Neuron (in vitro differentiated cells): Measurements from ENCODE around the gene ENTREP1.

Source experiments
- H2AFZ ChIP-seq: one replicate; pipeline ENCODE4 v1.6.1; 2013; ENCODE audit warnings: low read depth, mild to moderate bottlenecking, inconsistent platforms, low read length, moderate library complexity
- H3K27me3 ChIP-seq: one replicate; pipeline ENCODE4 v1.6.1; 2013; ENCODE audit warnings: low read length; ENCODE audit not compliant: insufficient read depth
- H3K36me3 ChIP-seq: one replicate; pipeline ENCODE4 v1.6.1; 2013; ENCODE audit warnings: low read length; ENCODE audit not compliant: insufficient read depth
- H3K4me1 ChIP-seq: one replicate; pipeline ENCODE4 v1.6.1; 2013; ENCODE audit warnings: low read length; ENCODE audit not compliant: insufficient read depth
- H3K4me3 ChIP-seq: 2 replicates; pipeline ENCODE4 v1.5.1; 2013; ENCODE audit warnings: mild to moderate bottlenecking, low read length, moderate library complexity
- H3K9me3 ChIP-seq: one replicate; pipeline ENCODE4 v1.6.1; 2013; ENCODE audit warnings: low read length

Gene ENTREP1

DNA sequence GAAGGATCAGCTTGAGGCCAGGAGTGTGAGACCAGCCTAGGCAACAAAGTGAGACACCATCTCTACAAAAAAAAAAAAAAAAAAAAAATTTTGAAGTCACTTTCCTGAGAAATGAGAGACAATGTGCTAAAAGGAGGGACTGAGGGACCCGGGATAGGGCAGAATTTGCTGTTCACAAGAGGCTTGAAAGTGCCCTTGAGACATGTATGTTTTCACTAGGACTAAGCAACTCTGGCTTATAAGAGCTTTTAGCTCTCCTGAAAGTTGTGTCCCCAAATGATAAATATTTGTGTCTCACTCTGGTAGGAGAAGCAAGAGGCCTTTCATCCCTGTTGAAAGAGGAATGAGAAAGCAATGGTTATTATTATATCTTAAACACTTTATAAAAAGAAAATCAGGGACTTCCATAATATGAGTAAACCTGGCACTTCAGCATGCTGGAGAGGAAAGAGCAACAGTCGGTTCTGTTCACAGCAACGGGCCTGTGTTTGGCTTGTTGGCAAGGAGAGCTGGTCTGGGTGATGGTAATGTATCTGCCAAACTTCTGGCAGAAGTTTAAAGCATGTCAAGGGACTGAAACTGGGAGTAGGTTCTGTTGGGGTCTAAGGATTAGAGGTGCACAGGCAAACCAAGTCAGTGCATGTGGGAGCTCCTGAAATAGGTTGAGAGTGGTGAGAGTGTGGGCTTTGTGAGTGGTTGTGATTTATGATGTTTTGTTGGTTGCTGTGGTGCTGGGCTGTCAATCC is 32.2 kb downstream of the ENTREP1 start:
- no peaks in the 10 kb centered on the region for H3K36me3 ChIP-seq
- H3K4me3 ChIP-seq, result no peak overlapping the region
- H3K9me3 ChIP-seq, result no peaks in the 10 kb centered on the region

DNA sequence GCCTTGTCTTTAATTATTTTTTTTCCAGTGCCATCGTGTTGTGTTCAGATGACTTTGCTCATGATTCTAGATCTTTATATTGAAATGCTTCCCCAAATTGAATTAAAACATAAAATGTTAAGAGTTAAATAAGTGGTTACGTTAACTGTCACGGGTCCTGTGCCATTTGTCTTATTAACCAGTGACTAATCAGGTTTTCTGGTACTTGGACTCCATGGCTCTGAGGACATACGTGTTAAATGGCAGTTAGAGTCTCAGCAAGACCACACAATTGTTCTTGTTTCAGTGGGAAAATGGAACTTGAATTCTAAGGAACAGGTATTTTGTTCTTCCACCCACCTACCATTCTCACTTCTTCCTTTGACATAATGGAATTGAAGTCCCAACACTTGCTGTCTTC is 32.8 kb downstream of the ENTREP1 start:
- H3K4me1 ChIP-seq, result no peaks in the 10 kb centered on the region
- H3K27me3 ChIP-seq, result no peaks in the 10 kb centered on the region
- H2AFZ ChIP-seq, result no peak overlapping the region
- no peaks in the 10 kb centered on the region for H3K36me3 ChIP-seq
- no peaks in the 10 kb centered on the region for H3K9me3 ChIP-seq
- H3K4me3 ChIP-seq, result no peak overlapping the region

More for the DNA sequence above, 32.2 kb downstream of the ENTREP1 start:
- Histone ChIP-seq H2AFZ (no peak overlapping the region), H3K4me1 (no peaks in the 10 kb centered on the region), H3K27me3 (no peaks in the 10 kb centered on the region)

DNA sequence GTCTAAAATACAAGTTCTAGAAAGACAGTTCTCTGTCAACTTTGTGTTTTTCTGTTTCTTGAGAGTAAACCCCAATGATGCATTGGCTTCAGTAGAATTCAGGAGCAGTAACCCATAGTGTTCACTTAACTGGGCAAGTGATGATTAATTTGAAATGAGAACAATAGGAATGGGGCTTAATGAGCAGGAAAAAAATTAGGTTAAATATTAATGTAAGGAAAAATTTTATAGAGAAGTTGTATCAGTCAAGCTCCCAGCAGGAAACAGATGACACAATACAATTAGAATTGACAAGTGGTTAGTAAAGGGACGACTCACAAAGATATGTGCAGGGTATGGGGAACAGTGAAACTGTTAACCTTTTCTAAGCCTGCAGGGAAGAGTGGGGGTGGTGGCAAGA is 38.2 kb downstream of the ENTREP1 start:
- H3K9me3 ChIP-seq, result no peaks in the 10 kb centered on the region
- H3K4me3 ChIP-seq, result no peak overlapping the region
- no peaks in the 10 kb centered on the region for H3K27me3 ChIP-seq
- H3K4me1 ChIP-seq, result no peaks in the 10 kb centered on the region
- no peak overlapping the region for H2AFZ ChIP-seq
- H3K36me3 ChIP-seq, result no peaks in the 10 kb centered on the region

DNA sequence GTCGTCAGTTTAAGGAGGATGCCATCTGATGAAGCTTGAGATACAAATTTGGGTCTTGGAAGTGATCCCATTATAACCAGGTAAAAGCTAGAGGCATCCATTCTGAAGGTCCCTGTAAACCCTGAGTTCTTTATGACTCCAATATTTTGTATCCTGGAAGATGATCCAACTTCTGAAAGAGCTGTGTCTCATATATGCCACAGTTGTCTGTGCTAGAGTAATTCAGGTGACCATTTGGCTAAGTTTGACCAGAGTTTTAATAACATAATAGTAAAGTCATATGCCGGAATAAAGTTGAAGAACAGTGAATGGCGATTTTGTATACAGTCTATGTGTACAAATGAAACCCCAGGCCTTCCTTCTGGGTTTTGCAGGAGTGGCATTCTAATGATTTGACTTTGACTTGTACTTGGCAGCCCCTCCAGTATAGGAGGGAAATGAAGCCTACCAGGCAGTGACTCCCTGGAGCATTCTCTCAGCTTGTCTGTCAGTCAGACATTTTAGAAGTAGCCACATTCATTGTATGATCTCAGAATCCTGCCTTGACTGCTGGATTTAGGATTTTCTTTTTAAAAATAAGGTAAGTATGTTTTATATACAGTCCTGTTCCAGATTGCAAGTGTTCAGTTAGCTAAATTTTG is 39.6 kb downstream of the ENTREP1 start:
- no peaks in the 10 kb centered on the region for H3K36me3 ChIP-seq
- no peak overlapping the region for H2AFZ ChIP-seq
- no peaks in the 10 kb centered on the region for H3K9me3 ChIP-seq
- H3K4me1 ChIP-seq, result no peaks in the 10 kb centered on the region
- H3K27me3 ChIP-seq, result no peaks in the 10 kb centered on the region
- no peak overlapping the region for H3K4me3 ChIP-seq

DNA sequence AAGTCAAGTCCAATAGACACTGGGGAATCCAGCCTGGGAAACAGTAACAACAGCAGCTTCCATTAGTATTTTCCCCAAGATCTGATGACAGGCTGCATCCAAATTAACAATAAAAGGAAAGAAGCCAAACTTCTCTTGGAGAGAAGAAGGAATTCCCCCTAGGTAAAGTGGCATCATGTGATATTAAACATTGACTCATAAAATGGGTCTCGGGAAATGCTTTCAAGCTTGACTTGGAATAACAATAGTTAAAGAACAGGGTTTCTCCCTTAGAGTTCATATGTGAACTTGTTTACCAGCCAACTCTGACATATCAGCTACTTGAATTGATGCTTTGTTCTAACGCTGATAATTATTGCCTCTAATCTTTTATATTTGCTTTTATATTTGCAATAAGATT is 45.4 kb downstream of the ENTREP1 start:
- Histone ChIP-seq H3K4me3 (no peak overlapping the region), H3K27me3 (no peaks in the 10 kb centered on the region), H3K4me1 (peaks cover 9% of the 10 kb centered on the region), H2AFZ (no peak overlapping the region), H3K36me3 (no peaks in the 10 kb centered on the region), H3K9me3 (no peaks in the 10 kb centered on the region)

DNA sequence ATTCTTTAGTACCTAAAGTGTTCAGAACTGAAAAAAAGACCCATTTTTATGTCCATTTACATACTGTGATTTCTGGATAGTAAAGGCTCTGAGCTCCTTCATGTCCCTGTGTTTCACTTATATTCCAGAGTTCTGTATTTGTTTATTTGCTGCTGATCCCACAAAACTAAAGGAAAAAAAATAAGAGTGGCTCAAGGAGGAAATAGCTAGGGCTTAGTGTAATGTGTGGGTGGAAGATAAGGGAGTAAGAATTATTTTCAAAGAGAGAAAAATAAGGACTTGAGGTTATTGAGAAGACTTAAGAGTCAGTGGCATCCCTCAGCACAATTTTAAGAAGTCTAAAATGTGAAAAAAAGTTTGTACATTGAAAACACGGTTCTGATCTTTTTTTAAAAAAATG is 46.0 kb downstream of the ENTREP1 start:
- Histone ChIP-seq H3K9me3 (no peaks in the 10 kb centered on the region), H3K4me3 (no peak overlapping the region), H3K4me1 (peaks cover 9% of the 10 kb centered on the region), H3K27me3 (no peaks in the 10 kb centered on the region), H2AFZ (no peak overlapping the region), H3K36me3 (no peaks in the 10 kb centered on the region)

DNA sequence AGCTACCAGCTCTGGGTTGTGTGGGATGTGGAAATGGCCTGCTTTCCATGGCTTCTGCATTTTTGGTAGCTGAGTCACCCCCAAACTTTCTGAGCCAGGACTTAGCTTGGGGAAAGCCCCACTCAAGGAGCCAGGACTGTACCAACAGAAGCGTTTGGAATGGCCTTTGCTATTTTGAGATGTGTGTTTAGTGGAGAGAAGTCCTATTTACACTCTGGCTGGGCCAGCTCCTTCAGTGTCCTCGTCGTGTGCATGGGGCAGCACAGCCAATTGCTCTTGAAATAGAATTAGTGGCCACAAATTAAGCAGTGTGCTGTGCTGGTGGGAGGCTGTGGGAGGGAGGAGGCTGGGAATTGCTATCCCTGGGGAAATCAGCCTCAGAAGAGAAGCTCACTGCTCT is 51.6 kb downstream of the ENTREP1 start:
- Histone ChIP-seq H3K36me3 (no peaks in the 10 kb centered on the region), H3K4me3 (no peak overlapping the region), H3K4me1 (peaks cover 9% of the 10 kb centered on the region), H3K9me3 (no peaks in the 10 kb centered on the region), H2AFZ (no peak overlapping the region), H3K27me3 (no peaks in the 10 kb centered on the region)

DNA sequence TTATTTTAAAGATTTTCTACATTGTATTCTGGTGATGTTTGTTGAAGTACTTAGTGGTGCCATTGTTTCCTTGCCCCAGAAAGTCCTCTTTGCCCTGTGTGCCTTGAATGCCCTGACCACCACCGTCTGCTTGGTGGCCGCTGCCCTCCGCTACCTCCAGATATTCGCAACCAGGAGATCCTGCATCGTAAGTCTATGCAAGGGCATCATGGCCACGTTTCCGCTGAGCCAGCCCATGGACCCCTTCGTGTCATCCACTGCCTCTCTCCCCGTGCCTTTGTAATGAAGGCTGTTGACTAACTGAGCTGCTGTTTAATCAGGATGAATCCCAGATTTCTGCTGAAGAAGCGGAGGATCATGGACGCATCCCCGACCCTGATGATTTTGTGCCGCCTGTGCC is 52.3 kb downstream of the ENTREP1 start:
- H3K36me3 ChIP-seq, result no peaks in the 10 kb centered on the region

DNA sequence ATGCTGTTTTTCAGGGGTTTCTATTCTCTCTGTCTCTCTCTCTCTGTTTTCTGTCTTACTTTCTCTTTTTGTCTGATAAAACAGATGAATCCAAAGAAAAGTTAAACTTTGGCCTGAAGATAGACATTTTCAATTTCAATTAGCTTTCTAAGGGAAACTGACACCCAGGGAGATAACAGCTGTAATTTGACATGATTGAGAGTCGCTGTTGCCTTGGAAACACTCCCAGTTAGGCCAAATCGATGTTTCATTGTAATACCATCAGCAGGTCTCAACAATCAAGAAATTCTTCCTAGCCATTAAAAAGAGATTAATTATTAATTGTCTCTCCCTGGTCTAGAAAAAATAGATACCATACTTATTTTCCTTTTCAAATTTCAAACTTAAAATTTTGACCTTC is 53.0 kb downstream of the ENTREP1 start:
- no peaks in the 10 kb centered on the region for H3K36me3 ChIP-seq
- H3K4me3 ChIP-seq, result no peak overlapping the region
- H3K27me3 ChIP-seq, result no peaks in the 10 kb centered on the region
- peaks cover 9% of the 10 kb centered on the region for H3K4me1 ChIP-seq
- no peaks in the 10 kb centered on the region for H3K9me3 ChIP-seq
- no peak overlapping the region for H2AFZ ChIP-seq

More for the DNA sequence above, 52.3 kb downstream of the ENTREP1 start:
- H3K9me3 ChIP-seq, result no peaks in the 10 kb centered on the region
- H3K27me3 ChIP-seq, result no peaks in the 10 kb centered on the region
- H3K4me1 ChIP-seq, result peaks cover 9% of the 10 kb centered on the region
- H3K4me3 ChIP-seq, result no peak overlapping the region
- H2AFZ ChIP-seq, result no peak overlapping the region

DNA sequence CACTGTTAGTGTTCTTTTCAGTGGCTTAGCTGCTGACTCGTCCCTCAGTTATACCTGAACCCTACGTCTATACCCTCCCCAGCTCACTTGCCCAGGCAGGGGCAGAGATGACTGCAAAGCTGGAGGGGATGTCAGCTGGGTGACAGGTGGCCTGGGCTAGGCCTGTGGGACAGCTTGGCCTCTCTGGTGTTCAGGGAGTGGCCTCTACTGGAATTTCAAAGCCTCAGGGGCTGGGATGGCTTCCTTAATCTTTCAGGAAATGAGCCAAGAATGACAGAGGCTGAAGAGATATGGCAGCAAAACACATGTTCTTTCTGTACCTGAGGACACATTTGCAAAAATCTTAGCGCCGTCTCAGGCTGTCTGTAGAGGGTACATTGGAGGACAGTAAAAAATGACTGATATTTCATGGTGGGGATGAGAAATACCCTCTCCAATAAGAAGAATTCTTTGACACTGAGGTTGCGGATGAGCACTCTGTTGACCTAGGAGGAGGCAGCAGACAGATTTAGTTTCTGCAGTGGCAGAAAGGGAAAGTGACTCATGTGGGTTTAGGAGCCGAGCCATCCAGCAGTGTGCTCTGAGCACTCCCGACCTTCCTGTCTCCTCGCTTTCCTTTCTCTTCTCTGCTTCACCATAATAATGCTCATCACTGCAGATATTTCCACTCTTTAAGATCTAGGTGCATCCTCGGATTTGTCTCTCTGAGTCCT is 54.4 kb downstream of the ENTREP1 start:
- Histone ChIP-seq H2AFZ (no peak overlapping the region), H3K36me3 (no peaks in the 10 kb centered on the region), H3K4me1 (peaks cover 6% of the 10 kb centered on the region), H3K27me3 (no peaks in the 10 kb centered on the region), H3K9me3 (no peaks in the 10 kb centered on the region), H3K4me3 (no peak overlapping the region)

DNA sequence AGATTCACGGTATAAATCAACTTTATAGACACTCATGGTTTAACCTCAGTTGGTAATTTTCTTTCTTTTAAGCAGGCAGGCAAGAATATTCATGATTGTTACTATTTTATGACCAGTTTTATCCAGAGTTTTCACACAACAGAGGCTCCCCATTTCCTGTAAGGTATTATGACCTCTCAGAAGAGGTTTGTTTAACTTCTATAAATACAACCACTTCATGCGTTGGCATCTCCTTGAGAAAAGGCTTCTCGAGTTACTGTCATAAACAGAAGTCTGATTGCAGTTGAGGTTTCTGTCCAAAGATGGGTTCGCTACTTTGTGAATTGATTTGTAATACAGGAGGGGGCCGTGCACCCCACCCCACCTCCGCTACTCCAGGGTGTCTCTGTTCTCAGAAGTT is 55.3 kb downstream of the ENTREP1 start:
- H3K4me1 ChIP-seq, result no peaks in the 10 kb centered on the region
- H3K27me3 ChIP-seq, result no peaks in the 10 kb centered on the region
- no peaks in the 10 kb centered on the region for H3K9me3 ChIP-seq
- H2AFZ ChIP-seq, result no peak overlapping the region
- H3K4me3 ChIP-seq, result no peak overlapping the region
- H3K36me3 ChIP-seq, result no peaks in the 10 kb centered on the region

DNA sequence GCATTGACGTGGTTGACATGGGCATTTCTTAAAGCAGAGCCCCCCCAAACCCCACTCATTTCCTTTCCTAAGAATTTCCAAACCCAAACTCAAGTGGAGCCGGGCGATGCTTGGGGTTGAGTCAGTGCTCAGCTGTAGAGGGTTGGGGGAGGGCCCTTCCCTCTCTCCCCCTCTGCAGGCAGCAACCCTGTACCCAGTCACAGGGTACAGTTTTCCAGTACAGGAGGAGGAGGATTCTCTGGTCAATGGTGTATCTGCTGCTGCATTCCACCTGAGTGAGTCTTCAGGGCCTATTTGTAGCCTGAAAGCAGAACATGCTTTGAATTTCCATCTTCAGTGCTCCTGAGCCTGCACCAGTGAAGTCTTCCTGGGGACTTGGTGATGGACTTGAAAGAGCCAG is 55.8 kb downstream of the ENTREP1 start:
- no peaks in the 10 kb centered on the region for H3K36me3 ChIP-seq
- H3K27me3 ChIP-seq, result no peaks in the 10 kb centered on the region
- H3K4me1 ChIP-seq, result no peaks in the 10 kb centered on the region
- H3K9me3 ChIP-seq, result no peaks in the 10 kb centered on the region
- no peak overlapping the region for H3K4me3 ChIP-seq
- H2AFZ ChIP-seq, result no peak overlapping the region

DNA sequence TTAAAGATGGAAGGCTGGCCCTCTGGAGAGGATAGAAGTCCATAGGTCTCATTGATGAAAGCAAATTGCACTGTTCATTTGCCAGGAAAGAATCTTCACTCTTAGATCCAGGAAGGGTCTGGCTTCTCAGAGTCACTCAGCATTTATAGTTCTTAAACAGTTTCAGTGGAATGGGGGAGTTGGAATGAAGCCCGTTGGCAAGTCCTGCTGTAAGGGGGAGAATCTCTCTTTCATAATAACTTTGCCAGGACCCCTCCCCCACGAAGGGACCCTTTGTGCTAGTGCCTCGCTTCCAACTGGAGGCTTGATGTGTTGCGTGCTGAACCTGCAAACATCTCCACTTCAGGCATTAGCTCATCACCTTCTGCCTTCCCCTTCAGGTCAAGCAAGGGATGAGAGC is 57.1 kb downstream of the ENTREP1 start:
- no peaks in the 10 kb centered on the region for H3K4me1 ChIP-seq
- H3K4me3 ChIP-seq, result no peak overlapping the region
- no peak overlapping the region for H2AFZ ChIP-seq
- H3K36me3 ChIP-seq, result no peaks in the 10 kb centered on the region
- no peaks in the 10 kb centered on the region for H3K27me3 ChIP-seq
- H3K9me3 ChIP-seq, result no peaks in the 10 kb centered on the region
